ENCODE data around the gene SH3RF1.

DNA sequence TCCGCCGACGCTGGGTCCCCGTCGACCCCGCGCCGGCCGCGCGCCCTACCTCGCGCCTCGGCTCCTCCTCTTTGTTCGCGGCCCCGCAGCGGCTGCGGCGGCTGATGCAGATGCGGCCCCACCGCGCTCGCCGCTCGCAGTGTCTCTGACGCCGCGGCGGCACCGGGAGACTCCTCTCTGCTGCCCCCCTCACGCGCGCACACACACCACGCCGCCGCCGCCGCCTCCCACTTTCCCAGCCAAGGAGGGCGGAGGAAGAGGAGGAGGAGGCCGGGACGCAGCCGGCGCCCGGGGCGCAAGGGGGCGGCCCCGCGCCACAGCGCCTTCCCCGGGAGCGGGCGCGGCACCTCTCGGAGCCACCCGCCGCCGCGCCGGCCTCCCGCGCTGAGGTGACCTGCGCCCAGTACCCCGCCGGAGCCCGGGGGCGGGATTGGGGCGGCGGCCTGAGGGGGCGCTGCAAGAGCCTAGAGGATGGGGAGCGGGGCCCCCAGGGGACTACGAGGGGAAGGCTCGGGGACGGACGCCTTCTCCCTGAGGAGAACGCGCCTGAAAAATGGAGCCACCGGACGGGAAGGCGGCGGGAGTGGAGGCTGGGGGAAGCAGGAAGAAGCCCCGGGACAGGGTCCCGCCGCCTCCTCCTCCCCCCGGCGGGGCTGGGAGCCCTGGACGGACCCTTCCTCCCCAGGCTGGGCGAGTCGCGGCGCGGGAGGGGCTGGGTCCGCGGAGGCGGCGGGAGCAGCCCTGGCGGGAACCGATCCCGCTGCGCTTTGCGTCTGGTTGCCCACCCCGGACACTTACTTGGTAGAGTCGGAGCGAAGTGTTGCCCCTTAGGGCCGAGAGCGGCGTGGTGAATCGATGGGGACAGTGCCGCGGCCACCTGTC is at the start of gene SH3RF1:
- TF ChIP-seq CTCF (IDR thresholded peaks at IDR 0.05) (peak in 5 of 7 experiments; percentile 17 to 57 (median 39)), POLR2A (IDR thresholded peaks at IDR 0.05) (peak; percentile 89 to 94 (median 92))

Data from body of pancreas (tissue), 4 donors.